GM12874 (cell line): ENCODE results near the gene F9.

Source experiments
- TF ChIP-seq, protein P1 (sequence below): IDR thresholded peaks from 2 replicates; pipeline ENCODE4 v1.5.1; 2011; ENCODE audit warnings: low read depth, mild to moderate bottlenecking, control low read depth, low read length, moderate library complexity; ENCODE audit not compliant: insufficient read depth

The F9 gene

DNA sequence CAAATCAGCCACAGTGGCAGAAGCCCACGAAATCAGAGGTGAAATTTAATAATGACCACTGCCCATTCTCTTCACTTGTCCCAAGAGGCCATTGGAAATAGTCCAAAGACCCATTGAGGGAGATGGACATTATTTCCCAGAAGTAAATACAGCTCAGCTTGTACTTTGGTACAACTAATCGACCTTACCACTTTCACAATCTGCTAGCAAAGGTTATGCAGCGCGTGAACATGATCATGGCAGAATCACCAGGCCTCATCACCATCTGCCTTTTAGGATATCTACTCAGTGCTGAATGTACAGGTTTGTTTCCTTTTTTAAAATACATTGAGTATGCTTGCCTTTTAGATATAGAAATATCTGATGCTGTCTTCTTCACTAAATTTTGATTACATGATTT lies at the start of gene F9:
Gene F9 (plus strand): TSS at position 190 of the 400 bp plus-strand sequence. CDS start 26 bp downstream, at position 216.
- TF ChIP-seq, protein P1, sequence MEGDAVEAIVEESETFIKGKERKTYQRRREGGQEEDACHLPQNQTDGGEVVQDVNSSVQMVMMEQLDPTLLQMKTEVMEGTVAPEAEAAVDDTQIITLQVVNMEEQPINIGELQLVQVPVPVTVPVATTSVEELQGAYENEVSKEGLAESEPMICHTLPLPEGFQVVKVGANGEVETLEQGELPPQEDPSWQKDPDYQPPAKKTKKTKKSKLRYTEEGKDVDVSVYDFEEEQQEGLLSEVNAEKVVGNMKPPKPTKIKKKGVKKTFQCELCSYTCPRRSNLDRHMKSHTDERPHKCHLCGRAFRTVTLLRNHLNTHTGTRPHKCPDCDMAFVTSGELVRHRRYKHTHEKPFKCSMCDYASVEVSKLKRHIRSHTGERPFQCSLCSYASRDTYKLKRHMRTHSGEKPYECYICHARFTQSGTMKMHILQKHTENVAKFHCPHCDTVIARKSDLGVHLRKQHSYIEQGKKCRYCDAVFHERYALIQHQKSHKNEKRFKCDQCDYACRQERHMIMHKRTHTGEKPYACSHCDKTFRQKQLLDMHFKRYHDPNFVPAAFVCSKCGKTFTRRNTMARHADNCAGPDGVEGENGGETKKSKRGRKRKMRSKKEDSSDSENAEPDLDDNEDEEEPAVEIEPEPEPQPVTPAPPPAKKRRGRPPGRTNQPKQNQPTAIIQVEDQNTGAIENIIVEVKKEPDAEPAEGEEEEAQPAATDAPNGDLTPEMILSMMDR: no peak

DNA sequence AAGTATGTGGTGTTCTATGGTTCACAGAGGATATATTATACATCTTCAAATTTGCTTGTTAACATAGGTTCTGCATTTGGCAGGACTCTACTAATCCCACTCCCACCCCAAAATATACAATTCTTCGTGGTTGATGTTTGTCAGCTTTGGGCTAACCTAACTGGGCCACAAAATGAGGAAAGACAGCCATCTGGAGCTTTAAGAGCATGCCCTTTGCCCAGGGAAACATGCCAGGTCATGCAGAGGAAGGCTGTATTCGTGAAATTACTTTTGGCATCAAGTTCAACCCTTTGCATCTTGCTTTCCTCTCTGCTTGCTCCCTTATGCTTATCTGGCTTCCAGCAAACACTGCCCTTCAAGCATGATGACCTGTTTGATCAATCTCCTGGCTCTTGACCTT lies 46.8 kb upstream of the F9 start:
- TF ChIP-seq, protein P1: no peak

DNA sequence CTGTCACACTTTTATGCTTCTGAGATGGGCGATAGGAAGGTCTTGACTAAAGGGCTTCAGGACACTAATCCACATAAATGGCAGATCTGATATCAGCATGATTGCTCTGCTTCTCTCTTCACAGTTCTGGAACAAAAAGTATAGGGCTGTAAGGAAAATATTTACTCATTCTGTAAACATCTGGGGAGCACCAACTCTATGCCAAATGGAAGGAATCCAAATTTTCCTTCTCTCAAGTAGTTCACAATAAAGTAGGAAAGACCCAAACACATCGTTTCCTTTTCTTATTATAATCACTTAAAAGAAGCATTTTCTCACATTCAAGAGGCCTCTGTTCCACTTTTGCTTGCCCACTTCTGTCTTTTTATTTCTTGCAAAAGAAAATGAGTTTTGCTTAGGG lies 45.9 kb upstream of the F9 start:
- TF ChIP-seq, protein P1: no peak

DNA sequence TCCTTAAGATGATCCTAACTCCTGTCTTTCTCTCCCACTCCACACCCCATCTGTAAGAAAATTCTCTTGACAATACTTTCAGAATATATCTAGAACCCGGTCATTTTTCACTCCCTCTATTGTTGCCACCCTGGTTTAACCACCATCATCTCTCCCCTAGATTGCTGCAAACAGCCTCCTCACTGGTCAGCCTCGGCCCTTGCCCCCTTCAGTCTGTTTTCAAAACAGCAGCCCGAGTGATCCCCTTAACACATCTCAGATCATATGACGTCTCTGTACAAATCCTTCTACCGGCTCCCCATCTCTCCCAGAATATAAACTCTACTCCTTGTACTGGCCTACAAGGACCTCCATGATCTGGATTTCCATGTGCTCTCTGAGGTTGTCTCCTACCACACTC lies 35.2 kb upstream of the F9 start:
- TF ChIP-seq, protein P1: no peak

DNA sequence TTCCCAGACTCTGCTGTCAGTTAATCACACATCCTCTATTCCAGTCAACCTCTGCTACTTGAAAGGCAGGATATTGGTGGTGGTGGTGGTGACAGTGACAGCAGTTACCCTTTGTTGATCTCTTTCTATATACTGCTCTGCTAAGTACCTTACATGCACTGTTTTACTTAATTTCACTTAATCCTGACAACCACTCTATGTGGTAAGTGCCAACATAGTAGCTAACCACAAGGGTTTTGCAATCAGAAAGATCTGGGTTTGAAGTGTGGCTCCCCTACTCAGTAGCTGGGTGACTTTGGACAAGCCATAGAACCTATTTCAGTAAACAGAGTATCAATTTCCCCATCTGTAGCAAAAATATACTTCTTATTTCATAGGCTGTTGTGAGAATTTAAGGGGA lies 24.2 kb upstream of the F9 start:
- TF ChIP-seq, protein P1: no peak

DNA sequence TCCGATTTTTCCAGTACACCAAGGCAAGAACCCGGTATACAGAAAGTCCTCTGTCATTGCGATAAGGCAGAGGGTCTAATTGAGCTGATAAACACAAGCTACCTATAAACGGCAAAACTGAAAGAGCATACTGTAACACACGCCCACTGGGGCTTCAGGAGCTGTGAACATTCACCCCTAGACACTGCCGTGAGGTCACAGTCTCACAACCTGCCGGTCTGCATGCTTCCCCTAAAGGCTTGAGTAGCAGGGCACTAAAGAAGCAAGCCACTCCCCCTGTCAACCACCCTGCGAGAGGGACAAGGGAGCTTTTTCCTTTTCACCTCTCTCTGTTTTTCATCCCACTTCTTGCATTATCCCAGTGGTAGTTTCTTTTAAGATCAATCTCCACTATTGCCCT lies 22.4 kb upstream of the F9 start:
- TF ChIP-seq, protein P1: no peak

DNA sequence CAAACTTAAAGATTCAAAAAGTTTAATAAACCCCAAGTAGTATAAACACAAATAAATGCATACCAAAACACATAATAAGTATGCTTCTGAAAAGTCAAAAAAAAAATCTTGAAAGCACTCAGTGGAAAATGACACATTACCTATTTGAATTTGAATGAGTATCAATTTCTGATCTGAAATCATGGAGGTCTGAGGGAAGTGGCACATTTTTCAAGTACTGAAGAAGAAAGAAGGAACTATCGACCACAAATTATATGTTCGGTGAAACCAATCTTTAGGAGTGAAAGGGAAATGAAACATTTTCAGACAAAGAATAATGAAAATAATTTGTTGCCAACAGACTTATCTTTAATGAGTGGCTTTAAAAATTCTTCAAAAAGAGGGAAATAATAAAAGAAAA lies 12.1 kb upstream of the F9 start:
- TF ChIP-seq, protein P1: no peak

DNA sequence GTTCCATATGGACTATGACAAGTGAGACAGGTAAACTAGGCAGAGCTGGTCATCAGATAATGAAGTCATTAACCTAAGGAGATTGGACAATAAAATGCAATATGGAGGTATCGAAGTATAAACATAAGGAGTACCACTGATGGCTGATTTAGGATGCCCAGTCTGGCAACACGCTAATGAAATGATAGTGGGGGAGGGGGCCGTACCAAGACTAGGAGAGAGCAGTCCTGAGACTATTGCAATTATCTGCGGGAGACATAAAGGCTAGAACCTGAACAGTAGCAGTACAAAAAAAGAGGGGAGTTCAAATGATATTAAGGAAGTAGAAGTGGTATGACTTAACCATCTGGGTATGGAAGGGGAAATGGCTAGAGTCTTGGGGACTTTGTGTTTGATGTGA lies 2.3 kb downstream of the F9 start:
- TF ChIP-seq, protein P1: no peak
